ENCODE measurements around the gene CEP295NL.
"Not testable (repeated sequence)": the region's sequence is repeated elsewhere in the genome, so short reads cannot be mapped to it uniquely, and the experiment has no call there.

Gene CEP295NL

GRCh38 chr17:78885956-78886355 is 17.0 kb downstream of the CEP295NL start:
- DNase-seq = no peak

GRCh38 chr17:78884876-78885667 is 17.9 kb downstream of the CEP295NL start:
- DNase-seq = no peak

GRCh38 chr17:78884148-78884825 is 18.7 kb downstream of the CEP295NL start:
- DNase-seq = no peak

GRCh38 chr17:78883533-78884131 is 19.4 kb downstream of the CEP295NL start:
- no peak for DNase-seq

- DNase-seq = no peak
Observed at GRCh38 chr17:78883089-78883532, 19.9 kb downstream of the CEP295NL start.

- DNase-seq = no peak
Observed at GRCh38 chr17:78882540-78883088, 20.4 kb downstream of the CEP295NL start.

- no peak for DNase-seq
Observed at GRCh38 chr17:78879635-78880186, 23.3 kb downstream of the CEP295NL start.

- DNase-seq = no peak
Observed at GRCh38 chr17:78878871-78879527, 24.0 kb downstream of the CEP295NL start.

GRCh38 chr17:78878261-78878660 is 24.7 kb downstream of the CEP295NL start:
- no peak for DNase-seq

- DNase-seq = not testable (repeated sequence)
Observed at GRCh38 chr17:78876954-78877517, 26.0 kb downstream of the CEP295NL start.

GRCh38 chr17:78876094-78876597 is 26.9 kb downstream of the CEP295NL start:
- DNase-seq = no peak

- no peak for DNase-seq
Observed at GRCh38 chr17:78875363-78876093, 27.5 kb downstream of the CEP295NL start.

GRCh38 chr17:78873519-78874340 is 29.3 kb downstream of the CEP295NL start:
- peak; percentile 57 for DNase-seq

- no peak for DNase-seq
Observed at GRCh38 chr17:78872486-78872885, 30.5 kb downstream of the CEP295NL start.

GRCh38 chr17:78870621-78871020 is 32.4 kb downstream of the CEP295NL start:
- DNase-seq = no peak

GRCh38 chr17:78868391-78868790 is 34.6 kb downstream of the CEP295NL start:
- no peak for DNase-seq

GRCh38 chr17:78867046-78867445 is 36.0 kb downstream of the CEP295NL start:
- DNase-seq = not testable (repeated sequence)

GRCh38 chr17:78865682-78866390 is 37.2 kb downstream of the CEP295NL start:
- peak; percentile 30 for DNase-seq

- DNase-seq = no peak
Observed at GRCh38 chr17:78864117-78864516, 38.9 kb downstream of the CEP295NL start.
